Epidermal melanocyte (primary cell): ENCODE results near the gene PCDH18.
"Not testable (repeated sequence)": the region's sequence is repeated elsewhere in the genome, so short reads cannot be mapped to it uniquely, and the experiment has no call there.

Source experiments
- DNase-seq: peaks from one replicate; pipeline ENCODE4 v3.0.0; 2011; ENCODE audit warnings: low spot score; ENCODE audit not compliant: insufficient read length

Gene PCDH18

DNA sequence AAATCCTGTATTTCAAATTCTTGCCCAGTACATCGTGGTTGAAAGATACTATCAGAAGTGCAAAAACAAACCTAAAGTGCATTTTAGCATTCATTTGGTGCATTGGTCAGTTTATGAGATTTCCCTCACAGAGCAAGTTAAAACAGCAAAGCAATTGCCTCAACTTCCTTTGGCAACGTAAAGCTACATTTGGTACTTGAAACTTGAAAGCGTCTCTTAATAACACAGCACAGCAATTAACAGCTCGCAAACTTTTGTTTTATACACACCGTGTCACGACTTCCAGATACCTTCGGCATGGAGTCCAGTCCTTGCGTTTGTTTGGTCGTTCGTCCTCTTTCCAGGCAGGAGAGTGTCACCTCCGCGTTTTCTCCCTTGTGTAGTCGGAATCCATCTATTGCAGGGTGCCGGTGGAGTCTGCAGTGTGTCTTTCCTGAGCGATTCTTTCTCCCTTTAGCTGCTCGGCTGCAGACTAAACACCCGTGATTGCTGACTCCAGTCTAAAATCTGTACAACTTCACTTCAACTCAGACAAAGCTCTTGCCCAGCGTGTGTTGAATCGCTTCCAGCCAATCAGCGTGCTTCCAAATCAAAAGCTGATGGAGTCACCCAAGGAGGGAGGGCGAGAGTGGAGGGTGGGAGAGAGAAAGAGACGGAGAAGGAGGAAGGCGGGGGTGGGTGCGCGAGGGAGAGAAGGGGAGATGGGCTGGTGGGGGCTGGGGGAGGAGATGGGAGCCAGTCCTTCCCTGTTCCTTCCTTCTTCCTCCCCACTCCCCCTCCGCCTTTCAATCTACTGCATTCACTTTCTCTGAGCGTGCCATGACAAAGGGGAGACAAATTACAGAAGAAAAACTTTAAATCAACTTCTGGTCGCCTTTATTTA is at the start of gene PCDH18:
TSS of gene PCDH18 (minus strand) at position 509 of the 883 bp plus-strand sequence. CDS start at position 103, 406 bp downstream.
- DNase-seq = peak; percentile 53

DNA sequence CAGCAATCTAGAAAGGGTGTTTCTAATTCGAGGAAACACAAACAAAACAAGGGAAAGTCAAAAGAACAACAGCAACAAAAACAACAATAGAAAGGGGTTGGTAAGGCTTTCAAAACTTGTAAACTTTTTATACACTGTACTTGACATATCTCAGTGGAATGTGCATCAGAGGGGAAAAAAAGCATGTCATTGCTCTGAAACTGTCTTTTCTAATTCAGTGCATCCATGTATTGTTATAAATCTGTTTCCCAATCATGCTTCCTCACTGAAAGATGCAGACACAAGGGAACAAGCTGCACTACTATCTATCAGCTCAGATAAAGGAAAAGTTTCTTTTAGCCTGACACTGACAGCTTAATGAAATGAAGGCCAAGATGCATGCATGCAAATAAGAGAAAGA is 44.2 kb upstream of the PCDH18 start:
- DNase-seq = no peak

- DNase-seq = no peak
Measured at GRCh38 chr4:137572647-137573046, 40.4 kb upstream of the PCDH18 start.

DNA sequence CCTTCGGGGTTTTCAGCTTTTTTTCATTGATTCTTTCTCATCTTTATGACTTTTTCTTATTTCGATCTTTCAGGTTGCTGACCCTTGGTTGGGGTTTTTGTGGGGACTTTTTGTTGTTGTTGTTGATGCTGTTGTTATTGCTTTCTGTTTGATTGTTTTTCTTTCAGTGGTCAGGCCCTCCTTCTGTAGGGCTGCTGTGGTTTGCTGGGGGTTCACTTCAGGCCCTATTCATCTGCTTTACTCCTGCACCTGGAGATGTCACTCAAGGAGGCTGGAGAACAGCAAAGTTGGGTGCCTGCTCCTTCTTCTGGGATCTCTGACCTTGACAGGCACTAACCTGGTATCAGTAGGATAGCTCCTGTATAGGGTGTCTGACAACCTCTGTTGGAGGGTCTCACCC is 39.9 kb upstream of the PCDH18 start:
- no peak for DNase-seq

GRCh38 chr4:137559801-137560200 is 27.5 kb upstream of the PCDH18 start:
- DNase-seq = no peak

DNA sequence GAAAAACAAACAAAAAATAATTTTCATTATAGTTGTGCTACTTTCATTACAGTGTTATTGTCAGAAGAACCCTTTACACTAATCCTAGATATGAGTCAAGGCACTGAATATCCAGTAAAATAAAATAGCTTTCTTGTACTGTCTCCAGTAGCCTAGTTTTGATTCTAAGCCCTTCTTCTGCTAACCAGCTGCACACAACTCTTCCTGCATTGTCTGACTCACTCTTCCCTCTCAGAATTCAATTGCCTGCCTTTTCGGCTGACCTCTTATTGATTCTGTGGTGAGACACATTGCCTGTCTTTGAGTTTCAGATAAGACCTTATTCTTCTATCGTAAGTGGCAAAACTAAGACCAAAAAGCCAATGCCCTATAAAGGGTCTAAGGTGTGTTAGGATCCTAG is 26.7 kb upstream of the PCDH18 start:
- DNase-seq = no peak

GRCh38 chr4:137545461-137545861 is 13.2 kb upstream of the PCDH18 start:
- no peak for DNase-seq

GRCh38 chr4:137543648-137544047 is 11.4 kb upstream of the PCDH18 start:
- DNase-seq = no peak

GRCh38 chr4:137543198-137543597 is 10.9 kb upstream of the PCDH18 start:
- DNase-seq = no peak

GRCh38 chr4:137541876-137542646 is 9.8 kb upstream of the PCDH18 start:
- DNase-seq = no peak

GRCh38 chr4:137541181-137541580 is 8.9 kb upstream of the PCDH18 start:
- DNase-seq = no peak

DNA sequence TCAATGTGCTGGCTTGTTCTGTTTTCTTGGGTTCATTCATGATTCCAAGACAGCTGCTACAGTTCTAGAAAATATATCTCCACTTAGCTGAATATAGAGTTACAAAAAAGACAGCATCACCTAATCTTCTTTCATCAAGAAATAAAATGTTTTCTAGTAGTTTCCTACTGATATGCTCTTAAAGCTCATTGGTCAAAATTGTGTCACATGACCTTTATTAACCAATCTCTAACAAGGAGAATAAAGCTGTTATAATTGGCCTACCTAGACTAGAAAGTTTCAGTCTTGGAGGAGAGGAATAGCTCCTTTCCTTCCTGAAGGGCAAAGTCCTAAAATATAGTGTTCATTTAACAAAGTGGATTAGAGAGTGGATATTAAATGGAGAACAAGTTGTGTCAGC is 8.1 kb upstream of the PCDH18 start:
- no peak for DNase-seq

DNA sequence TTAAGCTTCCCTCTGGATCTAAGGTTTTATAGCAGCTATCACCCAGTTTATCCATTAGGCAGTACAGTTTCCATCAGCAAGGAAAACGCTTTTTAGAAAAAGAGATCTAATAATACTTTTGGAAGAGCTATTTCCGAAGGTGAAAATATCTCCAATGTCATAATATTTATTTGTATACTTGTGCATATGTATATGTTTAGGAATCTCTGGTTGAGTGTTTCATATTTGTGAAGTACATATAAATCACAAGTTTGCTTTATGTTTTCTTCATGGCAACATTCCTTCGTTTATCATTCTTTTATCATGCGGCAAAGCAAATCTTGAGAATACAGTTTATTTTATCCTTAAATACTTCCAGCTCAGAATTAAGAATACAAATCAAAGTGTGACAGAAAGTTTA is 6.2 kb upstream of the PCDH18 start:
- DNase-seq = no peak

DNA sequence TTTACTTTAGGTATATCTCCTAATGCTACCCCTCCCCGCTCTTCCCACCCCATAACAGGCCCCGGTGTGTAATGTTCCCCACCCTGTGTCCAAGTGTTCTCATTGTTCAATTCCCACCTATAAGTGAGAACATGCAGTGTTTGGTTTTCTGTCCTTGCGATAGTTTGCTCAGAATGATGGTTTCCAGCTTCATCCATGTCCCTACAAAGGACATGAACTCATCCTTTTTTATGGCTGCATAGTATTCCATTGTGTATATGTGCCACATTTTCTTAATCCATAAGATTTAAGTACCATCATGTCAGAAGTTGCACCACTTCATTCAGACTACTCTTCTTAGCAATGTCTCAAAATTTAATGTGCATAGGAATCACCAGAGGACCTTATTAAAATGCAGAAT is 5.5 kb upstream of the PCDH18 start:
- DNase-seq = not testable (repeated sequence)

- DNase-seq = no peak
Measured at GRCh38 chr4:137536789-137537561, 4.7 kb upstream of the PCDH18 start.

GRCh38 chr4:137535718-137536117 is 3.4 kb upstream of the PCDH18 start:
- no peak for DNase-seq

- DNase-seq = no peak
Measured at GRCh38 chr4:137534516-137534915, 2.2 kb upstream of the PCDH18 start.

DNA sequence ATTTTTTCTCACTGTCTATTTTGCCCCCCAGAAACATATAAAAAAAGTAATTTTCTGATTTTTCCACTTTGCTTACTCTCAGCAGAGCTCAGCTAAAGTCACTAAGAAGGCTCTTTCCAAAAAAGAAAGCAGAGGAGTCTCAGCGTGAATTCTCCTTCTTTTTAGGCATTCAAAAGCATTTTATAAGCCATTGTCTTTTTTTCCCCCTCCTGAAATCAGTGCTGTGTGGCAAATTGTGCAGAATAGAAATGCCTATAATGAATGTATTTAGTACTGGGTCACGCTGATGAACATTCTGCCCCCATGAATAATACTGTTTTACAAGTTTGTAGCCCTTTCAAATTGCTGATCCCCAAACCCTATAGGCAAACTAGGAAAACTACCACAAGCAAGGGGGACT is 1.6 kb upstream of the PCDH18 start:
- no peak for DNase-seq

DNA sequence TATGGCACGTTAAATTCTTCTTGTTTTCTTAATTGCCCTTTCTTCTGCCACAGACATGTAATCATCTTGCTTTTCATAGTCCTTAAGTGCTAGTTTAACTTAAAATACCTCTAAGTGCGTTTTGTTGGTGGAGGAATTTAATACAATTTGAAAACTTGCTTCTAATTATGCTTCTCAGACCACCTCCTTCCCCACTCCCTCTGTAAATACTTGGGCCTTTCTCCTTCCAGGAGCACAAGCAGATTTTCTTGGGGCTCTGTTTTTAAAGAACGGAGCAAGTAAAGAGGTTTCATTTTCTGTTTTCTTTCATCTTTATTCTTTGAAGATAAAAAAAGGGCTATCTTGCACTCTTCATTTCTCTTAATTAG is 559 bp upstream of the PCDH18 start:
- DNase-seq = no peak

DNA sequence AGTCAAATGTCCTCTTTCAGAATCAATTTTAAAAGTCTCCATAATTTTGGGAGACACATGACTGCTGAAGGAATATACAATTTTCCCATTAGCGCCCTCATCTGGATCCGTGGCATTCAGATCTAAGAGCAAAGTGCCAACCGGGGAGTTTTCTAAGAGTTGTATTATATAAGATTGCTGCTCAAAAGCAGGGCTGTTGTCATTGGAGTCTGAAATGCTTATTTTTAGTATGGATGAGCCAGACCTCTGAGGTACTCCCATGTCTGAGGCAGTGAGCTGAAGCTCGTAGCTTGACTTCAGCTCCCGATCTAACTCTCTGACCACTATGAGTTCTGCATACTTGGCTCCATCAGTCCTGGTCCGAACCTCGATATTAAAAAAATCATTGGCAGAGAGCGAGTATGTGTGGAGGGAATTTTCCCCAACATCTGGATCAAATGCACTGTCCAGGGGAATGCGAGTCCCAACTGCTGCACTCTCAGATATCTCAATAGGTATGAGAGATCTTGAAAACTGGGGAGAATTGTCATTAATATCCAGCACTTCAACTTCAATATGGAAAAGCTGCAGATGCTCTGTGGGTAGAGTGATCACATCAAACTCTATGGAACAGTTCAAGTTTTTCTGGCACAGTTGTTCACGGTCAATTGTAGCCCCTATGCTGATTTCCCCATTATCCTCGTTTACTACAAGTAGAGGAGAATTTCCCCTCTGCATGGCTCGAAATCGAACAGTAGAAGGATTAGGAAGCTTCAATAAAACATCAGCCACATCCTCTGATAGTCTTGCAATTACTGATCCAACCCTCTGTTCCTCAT is 917 bp downstream of the PCDH18 start:
- DNase-seq = no peak

DNA sequence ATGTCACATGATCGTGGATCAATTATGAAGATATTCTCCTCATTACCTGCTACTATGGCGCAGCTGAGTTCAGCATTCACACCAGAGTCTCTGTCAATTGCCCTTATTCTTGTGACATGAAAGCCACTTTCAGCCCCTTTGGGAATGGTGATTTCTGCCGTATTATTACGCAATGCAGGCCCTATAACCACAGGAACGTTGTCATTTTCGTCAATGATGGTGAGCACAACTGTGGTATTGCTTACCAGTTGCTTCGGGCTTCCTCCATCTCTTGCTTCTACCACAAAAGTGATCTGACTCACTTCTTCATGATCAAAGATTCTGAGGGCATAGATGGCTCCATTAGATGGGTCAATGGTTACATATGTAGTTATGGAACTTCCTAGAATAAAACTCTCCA is 2.1 kb downstream of the PCDH18 start:
- DNase-seq = no peak
